Right lung (tissue), 5 donors: ENCODE data around the gene BACE1-AS. TPM values are rescaled to one million over a fixed set of nuclear protein-coding genes. Genes with fewer than 3 reads are reported as not detected.
"Not testable (repeated sequence)": the region's sequence is repeated elsewhere in the genome, so short reads cannot be mapped to it uniquely, and the experiment has no call there.

Source experiments
- DNase-seq, 2 donors: peaks; one replicate each; pipeline ENCODE4 v3.0.0-alpha.2; 2013
- polyA plus RNA-seq, 5 donors: library from polyadenylated mRNA; unstranded; fragments of 120-200 nt; gene quantifications; one replicate each; pipeline versions ENCODE4 v1.2.1 to v1.2.3, GENCODE V29; 2013; ENCODE audit warnings: inconsistent platforms in 1 of 5, low replicate concordance in 1 of 5; ENCODE audit not compliant: insufficient read length in 5 of 5, insufficient read depth in 1 of 5

BACE1-AS gene
- polyA plus RNA-seq, 5 donors: 18.9 to 23.1 (median 21.6) TPM

DNA sequence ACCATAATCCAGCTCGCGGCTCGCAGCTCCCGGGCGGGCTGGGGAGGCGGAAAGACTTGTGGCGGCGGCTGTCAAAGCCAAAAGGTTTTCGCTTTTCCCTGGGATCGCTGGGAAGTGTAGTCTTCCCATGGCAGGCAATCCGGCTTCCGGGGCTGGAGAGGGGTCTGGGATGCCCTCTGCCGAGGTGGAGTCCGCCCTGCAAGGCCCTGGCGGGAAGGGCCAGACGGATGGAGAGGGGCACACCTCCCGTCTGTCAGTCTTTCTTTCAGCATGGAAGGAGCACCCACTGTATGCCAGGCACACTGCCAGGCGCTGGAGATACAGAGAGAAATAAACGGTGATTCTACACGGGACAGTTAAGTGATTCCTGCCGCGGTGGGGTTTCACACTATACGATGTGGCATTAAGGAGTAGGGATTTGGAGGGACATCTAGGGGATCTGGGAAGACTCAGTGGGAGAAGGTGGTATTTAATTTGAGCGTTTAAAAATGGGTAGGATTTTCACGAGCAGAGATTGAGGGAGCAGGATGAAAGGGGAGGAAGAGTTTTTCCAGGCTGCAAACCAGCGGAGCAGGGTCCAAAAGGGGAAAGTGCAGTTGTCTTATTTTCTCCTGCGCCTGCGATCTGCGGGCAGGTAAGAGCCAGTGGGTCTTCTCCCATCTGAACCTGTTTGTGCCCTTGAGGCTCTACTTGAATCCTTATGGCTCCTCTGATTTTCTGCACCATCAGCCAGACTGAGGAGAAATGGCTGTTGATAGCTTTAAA, 25.2 kb downstream of the BACE1-AS start, which contains the start of gene BACE1:
Gene BACE1, minus strand, starts transcription at position 60 of the 765 bp plus-strand sequence. CDS start 461 bp downstream, outside the sequence.
- peak; percentile 78 to 81 for DNase-seq

DNA sequence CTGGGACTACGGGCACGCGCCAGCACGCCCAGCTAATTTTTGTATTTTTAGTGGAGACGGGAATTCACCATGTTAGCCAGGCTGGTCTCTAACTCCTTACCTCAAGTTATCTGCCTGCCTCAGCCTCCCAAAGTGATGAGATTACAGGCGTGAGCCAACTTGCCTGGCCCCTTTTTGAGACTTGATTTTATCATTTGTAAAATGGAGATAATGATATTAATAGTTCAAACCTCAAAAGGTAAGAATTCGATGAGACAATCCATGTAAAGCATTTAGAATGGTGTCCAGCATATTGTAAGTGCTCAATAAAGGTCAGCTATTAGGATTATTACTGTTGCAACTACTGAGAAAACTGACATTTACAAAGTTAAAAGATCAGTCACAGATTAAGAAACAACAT, 27.6 kb downstream of the BACE1-AS start:
- no peak for DNase-seq

DNA sequence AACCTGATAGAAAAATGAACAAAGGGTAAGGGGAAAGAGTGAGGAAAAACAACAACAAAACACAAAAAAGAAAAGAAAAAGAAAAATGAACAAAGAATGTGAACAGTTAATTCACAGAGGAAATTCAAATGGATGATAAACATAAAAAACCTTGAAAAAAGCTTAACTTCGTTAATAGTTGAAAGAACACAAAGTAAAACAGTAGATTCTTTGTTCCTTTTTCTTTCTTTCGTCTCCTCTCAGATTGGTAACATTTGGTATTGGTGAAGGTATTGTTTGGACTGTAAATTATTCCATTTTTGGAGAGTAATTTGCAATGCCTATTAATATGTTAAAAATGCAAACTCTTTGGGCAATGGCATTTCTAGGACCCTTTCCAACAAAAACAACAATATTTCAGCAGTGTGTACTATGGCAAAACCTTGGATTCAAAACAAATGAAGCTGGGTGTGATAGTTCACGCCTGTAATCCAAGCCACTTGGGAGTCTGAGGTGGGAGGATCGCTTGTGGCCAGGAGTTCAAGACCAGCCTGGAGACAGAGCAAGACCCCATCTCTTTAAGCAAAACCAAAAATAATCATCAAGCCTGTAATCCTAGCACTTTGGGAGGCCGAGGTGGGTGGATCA, 28.2 kb downstream of the BACE1-AS start:
- no peak for DNase-seq

DNA sequence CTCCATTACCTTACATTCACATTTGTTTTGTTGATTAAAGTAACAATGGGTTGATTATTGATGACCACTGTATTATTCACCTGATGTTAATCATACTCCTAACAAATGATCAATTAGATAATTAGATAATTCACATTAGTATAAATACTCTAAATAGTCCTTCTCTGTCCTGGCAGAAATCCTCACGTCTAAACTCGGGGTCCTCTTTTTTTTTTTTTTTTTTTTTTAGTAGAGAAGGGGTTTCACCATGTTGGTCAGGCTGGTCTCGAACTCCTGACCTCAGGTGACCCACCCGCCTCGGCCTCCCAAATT, 36.1 kb downstream of the BACE1-AS start:
- DNase-seq: not testable (repeated sequence)

DNA sequence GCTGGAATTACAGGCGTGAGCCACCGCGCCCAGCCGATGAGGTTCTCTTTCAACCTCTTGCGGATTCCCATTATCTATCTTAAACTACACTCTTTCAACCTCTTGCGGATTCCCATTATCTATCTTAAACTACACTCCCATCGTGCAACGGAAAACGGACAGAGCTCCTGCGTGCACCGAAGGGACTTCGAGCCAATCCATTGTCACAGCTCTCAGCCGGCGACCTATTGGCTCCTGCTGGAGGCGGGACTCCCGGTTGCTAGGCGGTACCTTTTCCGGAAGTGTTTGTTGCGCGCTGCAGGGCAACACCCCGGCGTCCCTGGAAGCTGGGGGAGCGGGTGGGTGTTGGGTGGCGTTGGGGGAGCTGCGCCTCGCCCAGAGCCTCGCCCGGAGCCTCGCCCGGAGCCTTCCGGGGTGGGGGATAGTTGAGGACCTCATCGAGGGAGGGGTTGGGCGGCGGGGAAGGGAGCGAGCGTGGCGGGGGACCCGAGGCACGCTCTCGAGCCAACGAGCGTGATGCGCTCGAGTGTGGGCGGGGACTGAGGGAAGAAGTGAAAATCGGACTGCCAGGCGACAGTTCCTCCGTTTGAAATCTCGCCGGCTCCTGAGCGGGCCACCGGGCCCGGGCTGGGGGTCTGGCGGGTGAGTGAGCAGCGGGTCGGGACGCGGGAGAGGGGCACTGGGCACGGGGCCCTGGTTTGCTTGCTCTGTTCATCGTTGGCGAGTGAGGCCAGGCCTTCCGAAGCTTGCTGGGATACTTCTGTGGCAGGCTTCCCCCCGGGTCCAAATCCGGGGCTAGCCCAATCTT, 36.6 kb downstream of the BACE1-AS start, which contains the start of gene CEP164:
Gene CEP164, plus strand, starts transcription at position 288 of the 808 bp plus-strand sequence. CDS start 10,733 bp downstream, outside the sequence.
- DNase-seq: peak; percentile 96

DNA sequence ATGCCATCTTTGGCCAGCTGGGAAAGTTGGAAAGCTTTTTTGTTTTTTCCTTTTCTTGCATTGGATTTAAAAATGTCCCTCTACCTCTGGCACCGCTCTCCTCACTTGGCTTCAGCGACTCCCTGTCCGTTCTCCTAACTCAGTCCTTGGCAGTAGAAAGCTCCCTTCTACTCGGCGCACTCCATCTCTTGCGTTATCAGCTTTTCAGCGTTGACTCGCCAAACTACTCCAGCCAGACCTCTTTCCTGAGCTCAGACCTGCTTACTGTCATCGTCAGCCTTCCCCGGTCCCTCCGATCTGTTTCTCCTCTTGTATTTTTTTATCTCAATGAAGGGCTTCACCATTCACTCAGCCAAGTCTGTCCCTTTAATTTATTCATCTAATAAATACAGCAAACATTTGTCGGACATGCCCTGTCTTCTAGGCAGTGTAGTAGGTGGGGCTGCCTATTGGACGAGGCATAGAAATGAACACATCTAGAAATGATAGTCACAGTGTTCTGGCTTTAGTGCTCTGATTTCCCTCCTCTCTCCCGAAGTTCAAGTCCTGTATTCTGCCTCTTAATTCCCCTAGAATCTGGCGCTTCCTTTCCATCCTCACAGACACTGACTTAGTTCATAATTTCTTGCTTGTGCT, 37.3 kb downstream of the BACE1-AS start:
- no peak for DNase-seq

DNA sequence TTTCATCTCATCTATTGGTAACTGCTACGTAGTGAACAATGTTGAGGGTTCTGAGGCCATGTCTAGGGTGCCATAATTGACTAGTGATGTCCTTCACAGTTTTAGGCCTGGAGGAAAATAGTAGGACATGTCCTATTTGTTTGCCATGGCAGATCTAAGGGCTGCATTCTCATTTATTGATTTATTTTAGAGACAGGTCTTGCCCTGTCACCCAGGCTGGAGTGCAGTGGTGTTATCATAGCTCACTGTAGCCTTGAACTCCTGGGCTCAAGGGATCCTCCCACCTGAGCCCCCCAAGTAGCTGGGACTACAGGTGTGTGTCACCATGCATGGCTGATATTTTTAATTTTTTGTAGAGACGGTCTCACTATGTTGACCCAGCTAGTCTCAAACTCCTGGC, 41.7 kb downstream of the BACE1-AS start:
- no peak for DNase-seq

DNA sequence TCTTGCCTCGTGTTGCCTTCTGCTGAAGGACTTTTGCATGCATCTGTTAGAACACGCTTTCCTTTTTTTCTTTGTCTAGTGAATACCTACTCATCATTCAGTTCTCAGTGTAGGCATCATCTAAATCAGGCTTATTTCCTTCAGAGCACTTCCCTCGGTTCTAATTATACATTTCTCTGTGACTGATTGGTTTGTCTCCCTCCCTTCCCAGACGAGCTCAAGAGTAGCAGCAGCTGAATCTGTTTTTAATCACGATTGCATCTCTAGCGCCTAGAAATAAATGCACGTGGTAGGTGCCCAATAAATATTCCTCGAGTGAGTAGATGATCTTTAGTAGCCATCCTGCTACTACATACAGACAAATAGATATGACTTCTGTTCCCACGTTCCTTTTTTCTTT, 42.8 kb downstream of the BACE1-AS start:
- no peak for DNase-seq

DNA sequence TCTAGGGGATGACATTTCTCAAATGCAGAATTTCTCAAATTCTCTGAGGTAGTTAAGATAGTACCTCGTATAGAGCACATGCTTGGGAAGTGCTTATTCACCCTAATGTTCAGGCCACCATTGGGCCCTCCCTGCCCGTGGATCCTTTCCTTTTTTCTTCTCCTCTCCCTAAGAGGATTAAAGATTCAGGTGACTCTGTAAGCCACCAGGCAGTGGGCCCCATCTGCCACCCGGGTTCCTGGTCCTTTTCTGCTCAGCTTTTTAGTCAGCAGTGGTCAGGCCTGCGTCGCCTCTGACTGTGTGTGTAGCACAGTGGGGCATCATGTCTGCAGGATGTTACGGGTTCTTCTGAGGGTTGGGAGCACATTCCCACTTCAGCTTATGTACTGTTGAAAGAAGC, 43.8 kb downstream of the BACE1-AS start:
- no peak for DNase-seq

DNA sequence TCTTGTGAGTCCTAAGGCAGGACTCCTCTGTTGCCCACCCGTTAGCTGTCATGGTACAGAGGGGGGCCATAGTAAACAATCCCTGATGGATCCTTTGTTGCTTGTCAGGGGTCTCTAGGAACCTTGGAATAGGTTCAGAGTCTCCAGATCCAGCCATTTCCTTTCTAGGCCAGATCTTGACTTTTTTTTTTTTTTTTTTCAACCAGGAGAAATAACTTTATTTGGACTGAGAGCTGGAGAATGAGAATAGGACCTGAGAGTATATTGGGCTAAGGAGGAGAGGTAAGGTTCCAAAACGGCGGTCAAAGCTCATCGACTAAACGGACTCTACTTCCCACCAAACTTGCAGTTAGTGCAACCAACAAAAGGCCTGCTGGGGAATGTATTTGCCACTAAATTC, 44.3 kb downstream of the BACE1-AS start:
- no peak for DNase-seq

DNA sequence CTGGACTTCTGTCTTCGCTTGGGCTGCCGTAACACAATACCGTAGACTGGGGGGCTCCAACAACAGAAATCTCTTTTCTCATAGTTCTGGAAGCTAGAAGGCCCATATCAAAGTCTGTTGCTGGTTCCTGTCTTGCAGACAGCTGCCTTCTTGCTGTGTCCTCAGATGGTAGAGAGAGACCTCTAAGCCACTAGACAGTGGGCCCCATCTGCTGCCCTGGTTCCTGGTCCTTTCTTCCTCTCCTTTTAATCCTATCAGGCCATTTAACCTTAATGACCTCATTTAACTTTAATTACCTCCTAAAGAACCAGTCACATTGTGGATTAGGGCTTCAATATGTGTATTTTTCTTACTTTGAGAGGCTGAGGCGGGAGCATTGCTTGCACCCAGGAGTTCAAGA, 45.9 kb downstream of the BACE1-AS start:
- DNase-seq: no peak

Other genes starting within 250 kb of the BACE1-AS start
- 10 to 100 TPM; 25.9 to 41.9 (median 29.5) TPM for gene SIK3, start 192.9 kb upstream of the BACE1-AS start, polyA plus RNA-seq
- gene PAFAH1B2, start 147.1 kb upstream of the BACE1-AS start, polyA plus RNA-seq: 10 to 100 TPM; 48.3 to 70.6 (median 65.0) TPM
- gene SIDT2, start 112.6 kb upstream of the BACE1-AS start, polyA plus RNA-seq: 10 to 100 TPM; 22.5 to 36.4 (median 29.8) TPM
- gene TAGLN, start 92.0 kb upstream of the BACE1-AS start, polyA plus RNA-seq: 100 to 1,000 TPM in 4 of 5 donors, 10 to 100 TPM in 1; 82.1 to 304 (median 177) TPM
- gene PCSK7, start 59.3 kb upstream of the BACE1-AS start, polyA plus RNA-seq: 10 to 100 TPM; 19.5 to 29.0 (median 25.7) TPM
- 10 to 100 TPM; 24.7 to 33.7 (median 31.1) TPM for gene RNF214, start 58.7 kb upstream of the BACE1-AS start, polyA plus RNA-seq
- 10 to 100 TPM; 41.7 to 52.5 (median 45.9) TPM for gene BACE1, start 24.9 kb downstream of the BACE1-AS start, polyA plus RNA-seq
- gene CEP164, start 36.5 kb downstream of the BACE1-AS start, polyA plus RNA-seq: 10 to 100 TPM; 30.9 to 37.3 (median 32.9) TPM